Keratinocyte (primary cell): ENCODE data around the gene HNF4A.

Experiments used
- EZH2 ChIP-seq: IDR thresholded peaks from one replicate; pipeline ENCODE4 v1.6.1; 2012; ENCODE audit warnings: inconsistent platforms, mild to moderate bottlenecking, low read length, moderate library complexity
- TF ChIP-seq, protein P1 (sequence below), 3 experiments: IDR thresholded peaks in 1 of 3; conservative IDR thresholded peaks in 1 of 3; optimal IDR thresholded peaks in 1 of 3; 2 replicates in 2 of 3; 3 replicates in 1 of 3; pipeline versions ENCODE3 to v1.5.1; 2011; ENCODE audit warnings: low read length in 3 of 3, mild to moderate bottlenecking in 3 of 3, moderate library complexity in 2 of 3, control low read depth in 1 of 3, inconsistent platforms in 1 of 3; ENCODE audit not compliant: insufficient read depth in 2 of 3; ENCODE audit errors: extremely low read depth in 1 of 3

DNA sequence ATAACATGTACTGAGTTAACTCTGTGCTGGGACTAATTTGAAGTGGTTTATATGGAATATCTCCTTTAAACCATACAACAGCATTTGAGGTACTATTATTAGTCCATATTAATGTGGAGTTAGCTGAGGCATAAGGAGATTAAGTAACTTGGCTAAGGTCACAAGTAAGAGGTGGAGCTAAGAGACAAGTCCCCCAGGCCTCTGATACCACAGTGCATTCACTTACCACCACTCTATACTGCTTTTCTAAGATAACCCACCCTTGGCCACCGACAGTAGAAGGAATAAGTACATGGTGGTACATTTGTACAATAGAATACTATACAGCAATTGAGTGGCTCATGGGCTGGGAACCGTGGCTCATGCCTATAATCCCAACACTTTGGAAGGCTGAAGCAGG lies 103.8 kb downstream of the HNF4A start:
- TF ChIP-seq, protein P1, sequence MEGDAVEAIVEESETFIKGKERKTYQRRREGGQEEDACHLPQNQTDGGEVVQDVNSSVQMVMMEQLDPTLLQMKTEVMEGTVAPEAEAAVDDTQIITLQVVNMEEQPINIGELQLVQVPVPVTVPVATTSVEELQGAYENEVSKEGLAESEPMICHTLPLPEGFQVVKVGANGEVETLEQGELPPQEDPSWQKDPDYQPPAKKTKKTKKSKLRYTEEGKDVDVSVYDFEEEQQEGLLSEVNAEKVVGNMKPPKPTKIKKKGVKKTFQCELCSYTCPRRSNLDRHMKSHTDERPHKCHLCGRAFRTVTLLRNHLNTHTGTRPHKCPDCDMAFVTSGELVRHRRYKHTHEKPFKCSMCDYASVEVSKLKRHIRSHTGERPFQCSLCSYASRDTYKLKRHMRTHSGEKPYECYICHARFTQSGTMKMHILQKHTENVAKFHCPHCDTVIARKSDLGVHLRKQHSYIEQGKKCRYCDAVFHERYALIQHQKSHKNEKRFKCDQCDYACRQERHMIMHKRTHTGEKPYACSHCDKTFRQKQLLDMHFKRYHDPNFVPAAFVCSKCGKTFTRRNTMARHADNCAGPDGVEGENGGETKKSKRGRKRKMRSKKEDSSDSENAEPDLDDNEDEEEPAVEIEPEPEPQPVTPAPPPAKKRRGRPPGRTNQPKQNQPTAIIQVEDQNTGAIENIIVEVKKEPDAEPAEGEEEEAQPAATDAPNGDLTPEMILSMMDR (optimal IDR thresholded peaks at IDR 0.05 in 1 of 3, IDR thresholded peaks at IDR 0.05 in 1 of 3, conservative IDR thresholded peaks at IDR 0.05 in 1 of 3; ENCODE audit: extremely low read depth in 1 of 3, insufficient read depth in 2 of 3, low read length in 3 of 3) = no peak
- TF ChIP-seq EZH2 = no peak
